ENCODE measurements around the gene TRAF4. TPM values are rescaled to one million over a fixed set of nuclear protein-coding genes. Genes with fewer than 3 reads are reported as not detected.
A peak's percentile ranks its signal among the peaks of the same experiment; 100 is the strongest.

The TRAF4 gene
- total and polyA plus RNA-seq, 9 of the 15 experiments (the other 6 are each of a cell fraction or from before 2014, with no cell fraction given): 2.4 to 147 (median 72.4) TPM

DNA sequence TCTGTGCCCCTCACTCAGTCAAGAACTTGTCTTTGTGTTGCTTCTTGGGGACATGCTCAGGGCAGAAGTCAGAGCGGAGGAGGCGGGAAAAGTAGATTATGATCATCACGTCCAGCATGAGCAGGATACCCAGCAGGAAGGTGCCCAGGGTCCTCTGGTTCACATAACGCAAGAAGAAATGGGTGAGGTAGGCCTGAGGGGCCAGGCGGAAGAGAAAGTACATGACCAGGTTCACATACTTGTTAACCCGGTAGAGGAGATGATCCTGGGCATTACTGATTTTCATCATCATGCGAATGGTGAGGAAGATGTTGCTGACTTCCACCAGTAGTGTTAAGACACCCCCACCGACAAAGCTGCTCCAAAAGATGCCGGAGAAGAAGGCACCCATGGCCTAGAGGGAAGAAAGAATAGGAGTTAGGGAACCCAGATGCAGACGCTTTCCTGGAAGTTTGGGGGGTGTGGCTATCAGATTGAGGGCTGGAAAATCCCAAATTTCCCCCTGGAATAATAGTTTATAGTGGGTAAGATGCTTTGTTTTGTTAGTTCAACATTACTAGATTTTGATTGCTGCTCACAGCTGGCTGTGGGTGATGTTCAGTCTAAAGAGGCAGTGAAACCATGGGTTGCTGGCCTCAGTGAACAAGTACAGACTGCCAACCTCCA, 19.2 kb upstream of the TRAF4 start:
- Histone ChIP-seq H3K36me3 (ENCODE audit: control insufficient read depth, insufficient read depth, low read length) (peaks cover 56% of the 10 kb centered on the region), H3K4me2 (ENCODE audit: insufficient read depth, low read length) (peak overlapping the region; percentile 99), H3K9me1 (ENCODE audit: control insufficient read depth, insufficient read depth, low read length) (no peaks in the 10 kb centered on the region), H3K9ac (ENCODE audit: insufficient read depth in 1 of 2, low read depth in 2 of 2, low read length in 2 of 2) (peak overlapping the region; percentile 96 to 100), H3K27ac (ENCODE audit: extremely low read depth, low read depth, low read length) (peak overlapping the region; percentile 95), H2AFZ (ENCODE audit: low read depth, low read length) (no peak overlapping the region), H3K27me3 (ENCODE audit: control insufficient read depth in 2 of 2, insufficient read depth in 2 of 2, low read length in 2 of 2) (no peaks in the 10 kb centered on the region), H3K4me3 (peak overlapping the region; percentile 83), H4K20me1 (replicated peaks; ENCODE audit: control insufficient read depth, insufficient read depth, low read length) (peaks cover 48% of the 10 kb centered on the region), H3K79me2 (ENCODE audit: control insufficient read depth, insufficient read depth, low read length) (peaks cover 74% of the 10 kb centered on the region), H3K9me3 (replicated peaks; ENCODE audit: control insufficient read depth, insufficient read depth, low read depth, low read length) (no peaks in the 10 kb centered on the region), H3K4me1 (replicated peaks in 1 of 2; ENCODE audit: control insufficient read depth in 2 of 2, insufficient read depth in 2 of 2, low read length in 2 of 2) (peaks cover 48 to 65% of the 10 kb centered on the region in 2 experiments)
- peak in 1 of 4 experiments; percentile 62 for DNase-seq (ENCODE audit: extremely low read depth in 1 of 4, low spot score in 3 of 4)
- no peak for ATAC-seq
- intact Hi-C loops (cut with micrococcal nuclease): loop anchor here (5.0 to 10.0 kb wide), 5 partner anchors 88 to 390 kb away; partner anchors contain the start of gene SPAG5
- ChIA-PET CTCF (ENCODE audit: low intra/inter-chr PET ratio) (no interaction called here), POLR2A (interaction anchor here (0.5 to 11.1 kb wide), 27 partner anchors 9 to 411 kb away, joined by 3 to 367 read pairs (median 4); partner anchors contain the start of genes BLTP2, FAM222B, PROCA1 and TRAF4)
- BruUV-seq (replicated peaks): no TSS peak
- in situ Hi-C loops (cut with MboI): no loop called here
- whole genome bisulfite sequencing (ENCODE audit: insufficient coverage, low coverage, missing lambda C conversion rate): 28% methylated on average over 10 of the region's 10 CpGs
- peak; percentile 35 for FAIRE-seq
- TF ChIP-seq ZNF263 (CRISPR knock-in tag; IDR thresholded peaks at IDR 0.05; ENCODE audit: borderline replicate concordance): peak; percentile 52; the same call in 1 of the 2 replicates
- TF ChIP-seq TRIM28 (IDR thresholded peaks at IDR 0.05): no peak
- no peak for TF ChIP-seq ZNF77 (CRISPR knock-in tag; IDR thresholded peaks at IDR 0.05)
- TF ChIP-seq EP300 (IDR thresholded peaks at IDR 0.05; ENCODE audit: low read length): no peak
- no peak for TF ChIP-seq ZNF764 (CRISPR knock-in tag; IDR thresholded peaks at IDR 0.05; ENCODE audit: low read depth)
- TF ChIP-seq, protein P1, sequence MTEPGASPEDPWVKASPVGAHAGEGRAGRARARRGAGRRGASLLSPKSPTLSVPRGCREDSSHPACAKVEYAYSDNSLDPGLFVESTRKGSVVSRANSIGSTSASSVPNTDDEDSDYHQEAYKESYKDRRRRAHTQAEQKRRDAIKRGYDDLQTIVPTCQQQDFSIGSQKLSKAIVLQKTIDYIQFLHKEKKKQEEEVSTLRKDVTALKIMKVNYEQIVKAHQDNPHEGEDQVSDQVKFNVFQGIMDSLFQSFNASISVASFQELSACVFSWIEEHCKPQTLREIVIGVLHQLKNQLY (CRISPR knock-in tag; conservative IDR thresholded peaks at IDR 0.05): no peak
- TF ChIP-seq FOS (IDR thresholded peaks at IDR 0.05; ENCODE audit: extremely low read depth, insufficient read length): no peak
- TF ChIP-seq HCFC1 (IDR thresholded peaks at IDR 0.05; ENCODE audit: low read depth, low read length): no peak
- no peak for TF ChIP-seq NFYB (IDR thresholded peaks at IDR 0.05; ENCODE audit: extremely low read depth, insufficient read length)
- TF ChIP-seq HNRNPL (IDR thresholded peaks at IDR 0.05; ENCODE audit: low read depth, low read length): no peak
- TF ChIP-seq, protein P2, sequence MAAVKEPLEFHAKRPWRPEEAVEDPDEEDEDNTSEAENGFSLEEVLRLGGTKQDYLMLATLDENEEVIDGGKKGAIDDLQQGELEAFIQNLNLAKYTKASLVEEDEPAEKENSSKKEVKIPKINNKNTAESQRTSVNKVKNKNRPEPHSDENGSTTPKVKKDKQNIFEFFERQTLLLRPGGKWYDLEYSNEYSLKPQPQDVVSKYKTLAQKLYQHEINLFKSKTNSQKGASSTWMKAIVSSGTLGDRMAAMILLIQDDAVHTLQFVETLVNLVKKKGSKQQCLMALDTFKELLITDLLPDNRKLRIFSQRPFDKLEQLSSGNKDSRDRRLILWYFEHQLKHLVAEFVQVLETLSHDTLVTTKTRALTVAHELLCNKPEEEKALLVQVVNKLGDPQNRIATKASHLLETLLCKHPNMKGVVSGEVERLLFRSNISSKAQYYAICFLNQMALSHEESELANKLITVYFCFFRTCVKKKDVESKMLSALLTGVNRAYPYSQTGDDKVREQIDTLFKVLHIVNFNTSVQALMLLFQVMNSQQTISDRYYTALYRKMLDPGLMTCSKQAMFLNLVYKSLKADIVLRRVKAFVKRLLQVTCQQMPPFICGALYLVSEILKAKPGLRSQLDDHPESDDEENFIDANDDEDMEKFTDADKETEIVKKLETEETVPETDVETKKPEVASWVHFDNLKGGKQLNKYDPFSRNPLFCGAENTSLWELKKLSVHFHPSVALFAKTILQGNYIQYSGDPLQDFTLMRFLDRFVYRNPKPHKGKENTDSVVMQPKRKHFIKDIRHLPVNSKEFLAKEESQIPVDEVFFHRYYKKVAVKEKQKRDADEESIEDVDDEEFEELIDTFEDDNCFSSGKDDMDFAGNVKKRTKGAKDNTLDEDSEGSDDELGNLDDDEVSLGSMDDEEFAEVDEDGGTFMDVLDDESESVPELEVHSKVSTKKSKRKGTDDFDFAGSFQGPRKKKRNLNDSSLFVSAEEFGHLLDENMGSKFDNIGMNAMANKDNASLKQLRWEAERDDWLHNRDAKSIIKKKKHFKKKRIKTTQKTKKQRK (IDR thresholded peaks at IDR 0.05; ENCODE audit: borderline replicate concordance, low read depth, low read length): no peak
- TF ChIP-seq SUPT5H (IDR thresholded peaks at IDR 0.05): peak; percentile 87
- TF ChIP-seq, protein P3, sequence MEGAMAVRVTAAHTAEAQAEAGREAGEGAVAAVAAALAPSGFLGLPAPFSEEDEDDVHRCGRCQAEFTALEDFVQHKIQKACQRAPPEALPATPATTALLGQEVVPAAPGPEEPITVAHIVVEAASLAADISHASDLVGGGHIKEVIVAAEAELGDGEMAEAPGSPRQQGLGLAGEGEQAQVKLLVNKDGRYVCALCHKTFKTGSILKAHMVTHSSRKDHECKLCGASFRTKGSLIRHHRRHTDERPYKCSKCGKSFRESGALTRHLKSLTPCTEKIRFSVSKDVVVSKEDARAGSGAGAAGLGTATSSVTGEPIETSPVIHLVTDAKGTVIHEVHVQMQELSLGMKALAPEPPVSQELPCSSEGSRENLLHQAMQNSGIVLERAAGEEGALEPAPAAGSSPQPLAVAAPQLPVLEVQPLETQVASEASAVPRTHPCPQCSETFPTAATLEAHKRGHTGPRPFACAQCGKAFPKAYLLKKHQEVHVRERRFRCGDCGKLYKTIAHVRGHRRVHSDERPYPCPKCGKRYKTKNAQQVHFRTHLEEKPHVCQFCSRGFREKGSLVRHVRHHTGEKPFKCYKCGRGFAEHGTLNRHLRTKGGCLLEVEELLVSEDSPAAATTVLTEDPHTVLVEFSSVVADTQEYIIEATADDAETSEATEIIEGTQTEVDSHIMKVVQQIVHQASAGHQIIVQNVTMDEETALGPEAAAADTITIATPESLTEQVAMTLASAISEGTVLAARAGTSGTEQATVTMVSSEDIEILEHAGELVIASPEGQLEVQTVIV (CRISPR knock-in tag; IDR thresholded peaks at IDR 0.05; ENCODE audit: borderline replicate concordance): no peak
- no peak for TF ChIP-seq NR4A1 (CRISPR knock-in tag; IDR thresholded peaks at IDR 0.05)
- 0 out of 2 replicates have a peak, but pooled peaks have one; percentile 4 for TF ChIP-seq NR4A1 (tag; IDR thresholded peaks at IDR 0.05)
- TF ChIP-seq ZNF197 (CRISPR knock-in tag; IDR thresholded peaks at IDR 0.05; ENCODE audit: low read depth): no peak
- no peak for TF ChIP-seq NFIC (IDR thresholded peaks at IDR 0.05)

Data from K562 (cell line).